H1 (cell line): Measurements from ENCODE around the gene RCSD1. TPM values are rescaled to one million over a fixed set of nuclear protein-coding genes. Genes with fewer than 3 reads are reported as not detected.

Experiments
- CTCF ChIA-PET: fragments of 300-600 bp; sonication (Branson Sonifier 250); formaldehyde crosslinking; loops from one replicate; lab custom pipeline; 2021; ENCODE audit not compliant: partially characterized antibody; lab: Charles Lee
- POLR2A ChIA-PET: fragments of 300-600 bp; sonication (Branson Sonifier 250); formaldehyde crosslinking; loops from one replicate; lab custom pipeline; 2021; ENCODE audit warnings: inconsistent platforms; ENCODE audit not compliant: partially characterized antibody; lab: Charles Lee
- DNase-seq, 2 experiments: peaks; one replicate each; pipeline versions ENCODE4 v3.0.0 to v3.0.0-alpha.2; 2010 to 2022; ENCODE audit warnings: low spot score in 2 of 2, low read depth in 1 of 2, mixed read lengths in 1 of 2
- FAIRE-seq: peaks from 2 replicates; lab custom pipeline; 2011; peaks lifted over from hg19 to GRCh38; lab: Jason Lieb, UNC
- H2AFZ ChIP-seq: 2 replicates; pipeline ENCODE4 v1.8.1; 2012; ENCODE audit warnings: low read length, inconsistent platforms
- H2AK5ac ChIP-seq: 2 replicates; pipeline ENCODE4 v1.6.1; 2013; ENCODE audit warnings: low read depth, low read length
- H2BK120ac ChIP-seq: replicated peaks from 2 replicates; pipeline ENCODE3; 2013; ENCODE audit warnings: low read depth, low read length, inconsistent platforms
- H2BK12ac ChIP-seq: 2 replicates; pipeline ENCODE4 v1.6.1; 2013; ENCODE audit warnings: low read depth, low read length
- H2BK15ac ChIP-seq: 2 replicates; pipeline ENCODE4 v1.6.1; 2013; ENCODE audit warnings: low read length
- H2BK20ac ChIP-seq: 2 replicates; pipeline ENCODE4 v1.6.1; 2013; ENCODE audit warnings: low read length
- H2BK5ac ChIP-seq: 2 replicates; pipeline ENCODE4 v1.6.1; 2013; ENCODE audit warnings: low read depth, low read length
- H3K14ac ChIP-seq: 2 replicates; pipeline ENCODE4 v1.6.1; 2013; ENCODE audit warnings: inconsistent platforms; ENCODE audit not compliant: insufficient read length
- H3K18ac ChIP-seq: 2 replicates; pipeline ENCODE4 v1.6.1; 2013; ENCODE audit warnings: low read length; ENCODE audit errors: extremely low read depth
- H3K23ac ChIP-seq: 2 replicates; pipeline ENCODE4 v1.6.1; 2013; ENCODE audit warnings: inconsistent platforms; ENCODE audit not compliant: insufficient read length
- H3K23me2 ChIP-seq: 2 replicates; pipeline ENCODE4 v1.6.1; 2013; ENCODE audit warnings: low read depth, low read length
- H3K27ac ChIP-seq: 2 replicates; pipeline ENCODE4 v1.6.1; 2011; ENCODE audit warnings: low read depth, low read length, inconsistent platforms
- H3K27me3 ChIP-seq, 4 experiments: replicated peaks in 1 of 4; 1 replicate in 1 of 4; 2 replicates in 3 of 4; pipeline versions ENCODE4 v1.6.1 to v1.8.1; 2011 to 2013; ENCODE audit warnings: low read length in 3 of 4, mild to moderate bottlenecking in 3 of 4, inconsistent platforms in 2 of 4, mixed read lengths in 2 of 4, moderate library complexity in 1 of 4; ENCODE audit not compliant: control insufficient read depth in 3 of 4, insufficient read depth in 3 of 4; ENCODE audit errors: extremely low read depth in 1 of 4
- H3K36me3 ChIP-seq, 4 experiments: 2 replicates each; pipeline versions ENCODE4 v1.6.1 to v1.8.1; 2011 to 2013; ENCODE audit warnings: mild to moderate bottlenecking in 4 of 4, low read length in 3 of 4, moderate library complexity in 2 of 4, control low read depth in 1 of 4, inconsistent platforms in 1 of 4; ENCODE audit not compliant: insufficient read depth in 4 of 4, control insufficient read depth in 2 of 4
- H3K4ac ChIP-seq: replicated peaks from 2 replicates; pipeline ENCODE3; 2013; ENCODE audit warnings: low read length, low read depth, mixed read lengths, inconsistent platforms; ENCODE audit not compliant: insufficient read length
- H3K4me1 ChIP-seq, 4 experiments: replicated peaks in 1 of 4; 1 replicate in 1 of 4; 2 replicates in 3 of 4; pipeline versions ENCODE4 v1.6.1 to v1.8.1; 2011 to 2013; ENCODE audit warnings: low read length in 3 of 4, inconsistent platforms in 2 of 4, mixed read lengths in 1 of 4; ENCODE audit not compliant: insufficient read depth in 4 of 4, control insufficient read depth in 3 of 4
- H3K4me2 ChIP-seq, 2 experiments: 2 replicates each; pipeline versions ENCODE4 v1.6.1 to v1.8.1; 2011 to 2013; ENCODE audit warnings: low read depth in 2 of 2, low read length in 2 of 2, control low read depth in 1 of 2, inconsistent platforms in 1 of 2, mild to moderate bottlenecking in 1 of 2; ENCODE audit not compliant: insufficient read depth in 1 of 2
- H3K4me3 ChIP-seq, 4 experiments: fragments of 200-600, 300-600 bp in 1 of 4; sonication (generic), shearing (Covaris generic), sonication (Bioruptor Twin) in 1 of 4; 2 replicates each; pipeline versions ENCODE4 v1.5.1 to v1.8.1; 2011 to 2016; ENCODE audit warnings: low read length in 4 of 4, low read depth in 3 of 4, control low read depth in 2 of 4, inconsistent platforms in 2 of 4, mild to moderate bottlenecking in 2 of 4, mixed read lengths in 1 of 4, moderate library complexity in 1 of 4; ENCODE audit not compliant: insufficient read depth in 2 of 4; ENCODE audit errors: extremely low read depth in 1 of 4
- H3K56ac ChIP-seq: replicated peaks from 2 replicates; pipeline ENCODE3; 2013; ENCODE audit warnings: low read depth, mild to moderate bottlenecking, mixed read lengths, low read length, inconsistent platforms; ENCODE audit not compliant: insufficient read length
- H3K79me1 ChIP-seq: 2 replicates; pipeline ENCODE4 v1.6.1; 2013; ENCODE audit warnings: low read depth, low read length, control low read depth
- H3K79me2 ChIP-seq, 2 experiments: 2 replicates each; pipeline versions ENCODE4 v1.6.1 to v1.8.1; 2012 to 2013; ENCODE audit warnings: low read length in 2 of 2, mild to moderate bottlenecking in 2 of 2, inconsistent platforms in 1 of 2; ENCODE audit not compliant: insufficient read depth in 2 of 2, control insufficient read depth in 1 of 2
- H3K9ac ChIP-seq, 4 experiments: replicated peaks in 1 of 4; 1 replicate in 1 of 4; 2 replicates in 3 of 4; pipeline versions ENCODE4 v1.6.1 to v1.8.1; 2011 to 2013; ENCODE audit warnings: low read depth in 3 of 4, low read length in 3 of 4, control low read depth in 2 of 4, mild to moderate bottlenecking in 2 of 4, moderate library complexity in 2 of 4, inconsistent platforms in 1 of 4; ENCODE audit errors: extremely low read depth in 1 of 4
- H3K9me3 ChIP-seq, 2 experiments: 2 replicates each; pipeline versions ENCODE4 v1.6.1 to v1.8.1; 2012 to 2013; ENCODE audit warnings: mild to moderate bottlenecking in 2 of 2, moderate library complexity in 2 of 2, control low read depth in 1 of 2, inconsistent platforms in 1 of 2, low read depth in 1 of 2, low read length in 1 of 2, mixed read lengths in 1 of 2; ENCODE audit not compliant: insufficient read depth in 2 of 2
- H4K20me1 ChIP-seq, 2 experiments: replicated peaks in 1 of 2; 2 replicates each; pipeline versions ENCODE3 to v1.8.1; 2011 to 2013; ENCODE audit warnings: inconsistent platforms in 2 of 2, low read length in 2 of 2, mild to moderate bottlenecking in 1 of 2; ENCODE audit not compliant: insufficient read depth in 2 of 2, control insufficient read depth in 1 of 2
- H4K5ac ChIP-seq: 2 replicates; pipeline ENCODE4 v1.6.1; 2013; ENCODE audit warnings: low read length, low read depth, mixed read lengths, inconsistent platforms; ENCODE audit not compliant: insufficient read length
- H4K8ac ChIP-seq: 2 replicates; pipeline ENCODE4 v1.8.0; 2013; ENCODE audit warnings: mild to moderate bottlenecking, moderate library complexity, low read length, inconsistent platforms; ENCODE audit not compliant: insufficient read depth; ENCODE audit errors: extremely low read depth
- H4K91ac ChIP-seq: replicated peaks from 2 replicates; pipeline ENCODE3; 2013; ENCODE audit warnings: low read length, mixed read lengths, inconsistent platforms; ENCODE audit not compliant: insufficient read length
- ASH2L ChIP-seq: fragments of 200-600, 300-600 bp; sonication (generic); IDR thresholded peaks from one replicate; pipeline ENCODE4 v1.7.1; 2017; ENCODE audit warnings: low read length
- BACH1 ChIP-seq: IDR thresholded peaks from 2 replicates; pipeline ENCODE4 v1.6.1; 2012; ENCODE audit warnings: low read length, improper control_type of control experiment
- CHD1 ChIP-seq: IDR thresholded peaks from 2 replicates; pipeline ENCODE4 v1.6.1; 2012; ENCODE audit warnings: low read depth, low read length, improper control_type of control experiment
- GTF2F1 ChIP-seq: IDR thresholded peaks from 2 replicates; pipeline ENCODE4 v1.6.1; 2012; ENCODE audit warnings: low read depth, low read length, improper control_type of control experiment, borderline replicate concordance
- JUN ChIP-seq: IDR thresholded peaks from 2 replicates; pipeline ENCODE4 v1.6.1; 2011; ENCODE audit warnings: low read depth, mild to moderate bottlenecking, improper control_type of control experiment, low read length
- JUND ChIP-seq: IDR thresholded peaks from 2 replicates; pipeline ENCODE4 v1.6.1; 2011; ENCODE audit warnings: mild to moderate bottlenecking, improper control_type of control experiment, low read length
- POU5F1 ChIP-seq: IDR thresholded peaks from 2 replicates; pipeline ENCODE4 v1.6.1; 2011; ENCODE audit warnings: low read depth, mild to moderate bottlenecking, low read length, moderate library complexity
- RXRA ChIP-seq: IDR thresholded peaks from 2 replicates; pipeline ENCODE4 v1.6.1; 2011; ENCODE audit warnings: low read depth, mild to moderate bottlenecking, low read length, moderate library complexity; ENCODE audit not compliant: insufficient read depth
- SIN3A ChIP-seq, 2 experiments: IDR thresholded peaks in 1 of 2; conservative IDR thresholded peaks in 1 of 2; 2 replicates each; pipeline ENCODE4 v1.6.1; 2011 to 2012; ENCODE audit warnings: low read length in 2 of 2, improper control_type of control experiment in 1 of 2, low read depth in 1 of 2, mild to moderate bottlenecking in 1 of 2
- TCF12 ChIP-seq: IDR thresholded peaks from 2 replicates; pipeline ENCODE4 v1.6.1; 2011; ENCODE audit warnings: low read depth, mild to moderate bottlenecking, low read length
- TEAD4 ChIP-seq: IDR thresholded peaks from 2 replicates; pipeline ENCODE4 v1.6.1; 2012; ENCODE audit warnings: low read depth, low read length, inconsistent platforms, mixed read lengths
- USF2 ChIP-seq: IDR thresholded peaks from 2 replicates; pipeline ENCODE4 v1.6.1; 2011; ENCODE audit warnings: low read length, improper control_type of control experiment
- WGBS, 2 experiments: shearing (Covaris generic) in 1 of 2; methylation state at CpG; one replicate each; pipeline versions ENCODE4 v1.1.6 to v1.1.7; 2013 to 2015; ENCODE audit warnings: low lambda C conversion rate in 2 of 2, mixed read lengths in 2 of 2, inconsistent platforms in 1 of 2, low coverage in 1 of 2, missing lambda C conversion rate in 1 of 2; ENCODE audit not compliant: insufficient replicate concordance in 2 of 2, insufficient coverage in 1 of 2, insufficient read length in 1 of 2; ENCODE audit errors: extremely low coverage in 1 of 2, missing lambda C conversion rate in 1 of 2; 5-methylcytosine and 5-hydroxymethylcytosine counted together
- polyA plus RNA-seq, 7 experiments: library from polyadenylated mRNA; depleted of rRNA in 3 of 7; stranded (reverse) in 5 of 7; unstranded in 2 of 7; fragments of >200 nt in 5 of 7; fragments of 200-250 nt in 2 of 7; gene quantifications; 1 replicate in 5 of 7; 2 replicates in 1 of 7; 4 replicates in 1 of 7; pipeline versions ENCODE4 v1.2.1 to v1.2.3, GENCODE V29; 2011 to 2013; ENCODE audit warnings: missing spikeins in 2 of 7, mixed read lengths in 2 of 7
- total RNA-seq: library from RNA; stranded (reverse); fragmentation: NEBNext Ultra II Directional; extraction: Animal tissue kit (Norgen Biotek cat#: 25700); gene quantifications from 2 replicates; pipeline ENCODE4 v1.2.1, GENCODE V29; 2021

RCSD1 gene
- total and polyA plus RNA-seq, 2 of the 8 experiments (the other 6 are each of a cell fraction or from before 2014, with no cell fraction given): 0.47 to 0.69 TPM

- POLR2A ChIA-PET: interaction anchor here (0.9 to 1.7 kb wide), 2 partner anchors 9 to 143 kb away, joined by 3 read pairs; partner anchors contain the start of gene CREG1
- Histone ChIP-seq H2BK15ac (no peak overlapping the region), H2BK120ac (no peak overlapping the region), H3K9ac (no peak overlapping the region), H4K20me1 (no peaks in the 10 kb centered on the region), H4K91ac (no peak overlapping the region), H3K79me2 (no peaks in the 10 kb centered on the region), H3K14ac (no peak overlapping the region), H3K23me2 (no peaks in the 10 kb centered on the region), H3K23ac (no peak overlapping the region), H3K27me3 (no peaks in the 10 kb centered on the region; a peak in 1 of 7 replicates), H3K18ac (no peak overlapping the region), H2AFZ (no peak overlapping the region), H3K27ac (no peak overlapping the region), H3K79me1 (no peaks in the 10 kb centered on the region), H3K4ac (no peak overlapping the region), H3K4me1 (no peaks in the 10 kb centered on the region; a peak in 1 of 7 replicates), H4K8ac (no peak overlapping the region; the same call in 1 of the 2 replicates), H3K9me3 (no peaks in the 10 kb centered on the region), H2BK5ac (no peak overlapping the region), H3K4me2 (no peak overlapping the region), H3K36me3 (no peaks in the 10 kb centered on the region), H2BK12ac (no peak overlapping the region), H3K4me3 (no peak overlapping the region), H4K5ac (no peak overlapping the region), H2BK20ac (no peak overlapping the region), H3K56ac (no peak overlapping the region), H2AK5ac (no peak overlapping the region)
- WGBS, 2 experiments: 92% methylated on average over 7 of the region's 7 CpGs; no CpG with 5 or more reads in 1 of the 2 experiments
- no peak for DNase-seq
- CTCF ChIA-PET: interaction anchor here (0.5 to 3.8 kb wide), 9 partner anchors 9 to 158 kb away, joined by 3 to 22 read pairs (median 3); no protein-coding TSS in a partner anchor
- FAIRE-seq: no peak
- TF ChIP-seq GTF2F1 (no peak), TCF12 (no peak), RXRA (no peak), JUN (no peak), CHD1 (no peak), BACH1 (no peak), JUND (no peak), ASH2L (no peak), USF2 (no peak), SIN3A (conservative IDR thresholded peaks at IDR 0.05 in 1 of 2, IDR thresholded peaks at IDR 0.05 in 1 of 2; ENCODE audit: low read depth in 1 of 2, low read length in 2 of 2) (no peak), TEAD4 (no peak), POU5F1 (no peak)
These were observed 65.9 kb downstream of the RCSD1 start for GRCh38 chr1:167695756-167696561.
